PFSK-1 (cell line): Measurements from ENCODE around the gene OR2AE1.

Experiments
- POLR2AphosphoS5 ChIP-seq: IDR thresholded peaks from 2 replicates; pipeline ENCODE4 v1.6.1; 2012; ENCODE audit warnings: low read depth, mild to moderate bottlenecking, control low read depth, low read length, moderate library complexity
- REST ChIP-seq, 2 experiments: IDR thresholded peaks; 2 replicates each; pipeline versions ENCODE4 v1.6.1 to v1.8.0; 2011 to 2012; ENCODE audit warnings: low read depth in 2 of 2, low read length in 2 of 2, control low read depth in 1 of 2, inconsistent platforms in 1 of 2, mild to moderate bottlenecking in 1 of 2, moderate library complexity in 1 of 2; ENCODE audit not compliant: insufficient read depth in 1 of 2
- TAF1 ChIP-seq: IDR thresholded peaks from 2 replicates; pipeline ENCODE4 v1.6.1; 2012; ENCODE audit warnings: low read length, control low read depth, borderline replicate concordance; ENCODE audit not compliant: insufficient read depth

DNA sequence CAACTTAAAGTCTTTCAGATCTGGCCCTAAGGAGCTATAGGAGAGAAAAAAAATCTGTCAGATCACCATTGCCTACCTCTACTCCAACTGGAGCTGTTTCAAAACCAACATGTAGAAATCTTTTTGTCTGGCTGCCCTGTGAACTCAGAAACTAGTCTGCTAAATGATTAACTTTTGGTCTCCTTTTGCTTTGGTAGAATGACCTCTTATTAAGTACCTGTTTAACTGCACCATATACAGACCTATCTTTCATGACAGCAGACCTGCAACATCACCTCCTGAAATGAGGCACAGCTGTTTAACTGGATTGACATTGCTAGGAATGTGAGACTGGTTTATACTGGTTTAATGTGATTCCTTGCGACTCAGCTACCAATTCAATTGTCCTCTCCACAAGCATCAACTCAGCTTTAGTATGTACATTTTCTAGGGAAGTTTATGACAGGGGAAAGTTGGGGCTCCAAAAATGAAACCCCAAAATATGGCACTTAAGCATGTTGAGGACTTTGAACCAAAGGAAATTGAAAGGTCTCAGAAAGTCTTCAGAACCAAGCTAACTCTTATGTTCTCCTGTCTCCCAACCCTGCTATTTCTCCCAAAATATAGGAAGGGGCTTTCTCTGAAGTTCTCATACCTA, 47.2 kb downstream of the OR2AE1 start:
- TF ChIP-seq POLR2AphosphoS5: no peak
- no peak for TF ChIP-seq REST (IDR thresholded peaks at IDR 0.05; ENCODE audit: insufficient read depth in 1 of 2, low read depth in 2 of 2, low read length in 2 of 2)
- no peak for TF ChIP-seq TAF1
